GM12878 (cell line): ENCODE data around the gene HHAT. TPM values are rescaled to one million over a fixed set of nuclear protein-coding genes. Genes with fewer than 3 reads are reported as not detected.

Source experiments
- ATAC-seq: fragments of 200-7000 bp; cut with Tn5 transposase; 3 replicates; pipeline ENCODE4 v1.9.1; 2020; ENCODE audit warnings: mild to moderate bottlenecking, moderate library complexity
- BruUV-seq: library from RNA; stranded (reverse); fragments of 400-500 nt; replicated peaks from 2 replicates; lab custom pipeline; 2021; lab: Mats Ljungman, UMichigan
- CTCF ChIA-PET: fragments of 300-600 bp; sonication (Branson Sonifier 250); formaldehyde crosslinking; extraction: SDS; loops from one replicate; lab custom pipeline; 2021; ENCODE audit warnings: inconsistent platforms; lab: Yijun Ruan, JAX
- POLR2A ChIA-PET: fragments of 350-600 bp; formaldehyde crosslinking; extraction: SDS; loops from one replicate; lab custom pipeline; 2021; ENCODE audit warnings: inconsistent platforms; lab: Charles Lee
- RAD21 ChIA-PET: fragments of 300-600 bp; sonication (Branson Sonifier 250); formaldehyde crosslinking; loops from one replicate; lab custom pipeline; 2023; ENCODE audit warnings: antibody characterized with exemption; ENCODE audit not compliant: unreplicated experiment; lab: Charles Lee
- SMC1A ChIA-PET: fragments of 300-600 bp; sonication (Branson Sonifier 250); formaldehyde crosslinking; loops from one replicate; lab custom pipeline; 2023; ENCODE audit not compliant: unreplicated experiment, uncharacterized antibody; lab: Charles Lee
- DNase-seq: peaks from one replicate; pipeline ENCODE4 v3.0.0-alpha.2; 2011; ENCODE audit warnings: low read depth, low spot score
- FAIRE-seq: peaks from 3 replicates; lab custom pipeline; 2011; peaks lifted over from hg19 to GRCh38; lab: Jason Lieb, UNC
- H2AFZ ChIP-seq: 2 replicates; pipeline ENCODE4 v1.6.0; 2011; ENCODE audit warnings: low read depth, low read length, control low read depth; ENCODE audit not compliant: control insufficient read depth
- H3K27ac ChIP-seq: 2 replicates; pipeline ENCODE4 v1.5.1; 2011; ENCODE audit warnings: control low read depth; ENCODE audit not compliant: control insufficient read depth, insufficient read depth
- H3K27me3 ChIP-seq, 2 experiments: replicated peaks in 1 of 2; 2 replicates each; pipeline versions ENCODE4 v1.6.0 to v1.6.1; 2011; ENCODE audit warnings: low read length in 1 of 2; ENCODE audit not compliant: control insufficient read depth in 2 of 2, insufficient read depth in 2 of 2
- H3K36me3 ChIP-seq, 2 experiments: 2 replicates each; pipeline ENCODE4 v1.5.1; 2011; ENCODE audit warnings: low read length in 1 of 2; ENCODE audit not compliant: control insufficient read depth in 2 of 2, insufficient read depth in 2 of 2
- H3K4me1 ChIP-seq: 2 replicates; pipeline ENCODE4 v1.6.1; 2011; ENCODE audit warnings: mild to moderate bottlenecking, low read length, moderate library complexity, mixed read lengths; ENCODE audit not compliant: control insufficient read depth, insufficient read depth
- H3K4me2 ChIP-seq: 2 replicates; pipeline ENCODE4 v1.6.0; 2011; ENCODE audit warnings: control low read depth; ENCODE audit not compliant: control insufficient read depth, insufficient read depth
- H3K4me3 ChIP-seq: fragments of 200-600 bp; sonication (generic); 2 replicates; pipeline ENCODE4 v1.5.1; 2016
- H3K79me2 ChIP-seq: 2 replicates; pipeline ENCODE4 v1.6.0; 2011; ENCODE audit warnings: low read length; ENCODE audit not compliant: control insufficient read depth, insufficient read depth
- H3K9ac ChIP-seq: 2 replicates; pipeline ENCODE4 v1.8.0; 2011; ENCODE audit warnings: low read length, control low read depth, mixed read lengths; ENCODE audit not compliant: control insufficient read depth, insufficient read depth
- H3K9me3 ChIP-seq: replicated peaks from 3 replicates; pipeline ENCODE4 v1.5.1; 2011; ENCODE audit warnings: mild to moderate bottlenecking, low read length; ENCODE audit not compliant: control insufficient read depth, insufficient read depth
- H4K20me1 ChIP-seq: 2 replicates; pipeline ENCODE4 v1.6.0; 2011; ENCODE audit not compliant: control insufficient read depth, insufficient read depth
- BHLHE40 ChIP-seq, 2 experiments: fragments of 450-650 bp in 1 of 2; IDR thresholded peaks; 2 replicates each; pipeline ENCODE4 v1.6.1; 2011 to 2017; ENCODE audit warnings: low read depth in 2 of 2, borderline replicate concordance in 1 of 2, improper control_type of control experiment in 1 of 2, low read length in 1 of 2, mild to moderate bottlenecking in 1 of 2
- ESRRA ChIP-seq: IDR thresholded peaks from 2 replicates; pipeline ENCODE4 v1.6.1; 2012; ENCODE audit warnings: mild to moderate bottlenecking, low read length, improper control_type of control experiment
- FOXM1 ChIP-seq: IDR thresholded peaks from 2 replicates; pipeline ENCODE4 v1.6.1; 2012; ENCODE audit warnings: low read depth, mild to moderate bottlenecking, inconsistent platforms, low read length, moderate library complexity
- HCFC1 ChIP-seq: fragments of 150-350 bp; IDR thresholded peaks from 2 replicates; pipeline ENCODE4 v1.6.1; 2014; ENCODE audit warnings: low read length
- HDAC2 ChIP-seq: fragments of 200-600 bp; sonication (generic); IDR thresholded peaks from 2 replicates; pipeline ENCODE4 v1.6.1; 2017
- NR2F1 ChIP-seq: fragments of 450-650 bp; conservative IDR thresholded peaks from 2 replicates; pipeline ENCODE4 v1.6.1; 2017; ENCODE audit warnings: mild to moderate bottlenecking
- PAX8 ChIP-seq: fragments of 450-650 bp; IDR thresholded peaks from 2 replicates; pipeline ENCODE4 v1.6.1; 2017; ENCODE audit warnings: mild to moderate bottlenecking, moderate library complexity
- POLR2A ChIP-seq: IDR thresholded peaks from 2 replicates; pipeline ENCODE4 v1.6.1; 2011; ENCODE audit warnings: low read depth, mild to moderate bottlenecking, low read length
- POLR2AphosphoS5 ChIP-seq: IDR thresholded peaks from 2 replicates; pipeline ENCODE4 v1.6.1; 2011; ENCODE audit warnings: mild to moderate bottlenecking, low read length, inconsistent platforms
- RAD21 ChIP-seq: IDR thresholded peaks from 2 replicates; pipeline ENCODE4 v1.6.1; 2011; ENCODE audit warnings: mild to moderate bottlenecking, low read depth, low read length, moderate library complexity; ENCODE audit not compliant: insufficient read depth
- RELA ChIP-seq: fragments of 450-650 bp; IDR thresholded peaks from 2 replicates; pipeline ENCODE4 v1.8.0; 2014; ENCODE audit warnings: borderline replicate concordance; ENCODE audit not compliant: partially characterized antibody
- SREBF1 ChIP-seq: IDR thresholded peaks from 2 replicates; pipeline ENCODE4 v1.6.1; 2012; ENCODE audit warnings: mild to moderate bottlenecking, low read length
- SREBF2 ChIP-seq: IDR thresholded peaks from 2 replicates; pipeline ENCODE4 v1.6.1; 2012; ENCODE audit warnings: mild to moderate bottlenecking, low read length
- STAT1 ChIP-seq: fragments of 450-650 bp; conservative IDR thresholded peaks from 2 replicates; pipeline ENCODE4 v1.6.1; 2014; ENCODE audit warnings: antibody characterized with exemption, mild to moderate bottlenecking
- SUZ12 ChIP-seq: fragments of 200-600 bp; sonication (generic); IDR thresholded peaks from one replicate; pipeline ENCODE4 v1.6.1; 2018; ENCODE audit warnings: antibody characterized with exemption, mild to moderate bottlenecking; ENCODE audit not compliant: unreplicated experiment
- WGBS: methylation state at CpG from one replicate; pipeline ENCODE4 v1.1.6; 2016; ENCODE audit warnings: low lambda C conversion rate; ENCODE audit not compliant: insufficient replicate concordance, insufficient coverage; ENCODE audit errors: missing lambda C conversion rate; 5-methylcytosine and 5-hydroxymethylcytosine counted together
- in situ Hi-C: fragments of 300-500 bp; cut with MboI; formaldehyde crosslinking; loops from 9 replicates; pipeline ENCODE4 v1.14.3; 2018; ENCODE audit warnings: mixed read lengths
- intact Hi-C: fragments of 100-400 bp; cut with micrococcal nuclease; formaldehyde crosslinking; loops from one replicate; pipeline ENCODE4 v1.14.2; 2022; ENCODE audit not compliant: unreplicated experiment
- polyA plus RNA-seq, 11 experiments: library from polyadenylated mRNA; depleted of rRNA in 4 of 11; unstranded in 6 of 11; stranded (reverse) in 5 of 11; fragments of >200 nt; fragmentation: Nextera tagmentation in 4 of 11; fragmentation: Illumina TruSeq in 1 of 11; extraction: Ambion mirVana in 4 of 11; extraction: Trizol in 1 of 11; gene quantifications; 1 replicate in 1 of 11; 2 replicates in 10 of 11; pipeline versions ENCODE4 v1.2.1 to v1.2.3, GENCODE V29; 2011 to 2016; ENCODE audit warnings: inconsistent platforms in 2 of 11, missing spikeins in 2 of 11, low read depth in 1 of 11
- total RNA-seq, 4 experiments: library from RNA; depleted of rRNA in 3 of 4; stranded (reverse); fragments of >200 nt in 3 of 4; fragmentation: Illumina TruSeq in 1 of 4; extraction: Trizol in 1 of 4; gene quantifications; 2 replicates each; pipeline versions ENCODE4 v1.2.1 to v1.2.3, GENCODE V29; 2013 to 2021
- TF ChIP-seq, protein P1 (sequence below): IDR thresholded peaks from 2 replicates; pipeline ENCODE4 v1.6.1; 2011; ENCODE audit warnings: borderline replicate concordance, low read depth, mild to moderate bottlenecking, moderate library complexity, low read length; ENCODE audit not compliant: insufficient read depth, poor library complexity, severe bottlenecking
- TF ChIP-seq, protein P2 (sequence below): fragments of 450-650 bp; IDR thresholded peaks from 2 replicates; pipeline ENCODE4 v1.6.1; 2014; ENCODE audit warnings: mild to moderate bottlenecking
- TF ChIP-seq, protein P3 (sequence below): fragments of 450-650 bp; IDR thresholded peaks from 2 replicates; pipeline ENCODE4 v1.6.1; 2017; ENCODE audit warnings: mild to moderate bottlenecking, low read depth, inconsistent platforms; ENCODE audit not compliant: poor library complexity, severe bottlenecking

HHAT gene
- total and polyA plus RNA-seq, 10 of the 15 experiments (the other 5 are each of a cell fraction or from before 2014, with no cell fraction given) = 1.2 to 37.6 (median 2.6) TPM

DNA sequence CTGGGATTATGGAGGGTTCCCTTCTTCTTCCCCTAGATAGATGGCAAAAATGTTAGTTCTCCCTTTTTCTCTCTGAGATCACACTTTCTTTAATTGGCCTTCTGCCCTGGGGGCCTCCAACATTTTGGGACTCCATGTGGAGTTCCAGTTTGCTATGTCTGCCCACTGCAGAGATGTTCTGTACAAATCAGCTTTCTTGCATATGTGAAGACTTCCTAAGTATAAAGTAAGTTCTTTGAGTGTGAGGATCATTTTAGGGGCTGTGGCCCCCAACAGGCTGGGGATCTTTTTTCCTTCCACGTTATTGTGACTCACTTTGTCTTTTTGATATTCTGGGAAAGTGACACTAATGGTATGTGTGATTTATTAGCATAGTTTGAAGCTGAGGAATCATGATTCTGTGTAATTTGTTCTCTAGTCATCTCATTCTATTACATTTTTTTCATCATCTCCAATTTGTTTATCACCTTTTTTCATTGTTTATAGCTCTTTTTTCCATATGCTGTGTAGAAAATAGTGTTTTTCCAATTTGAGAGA is 48.2 kb downstream of the HHAT start:
- no peak overlapping the region for H2AFZ ChIP-seq
- no TSS peak for BruUV-seq
- no peak for TF ChIP-seq FOXM1
- TF ChIP-seq, protein P1, sequence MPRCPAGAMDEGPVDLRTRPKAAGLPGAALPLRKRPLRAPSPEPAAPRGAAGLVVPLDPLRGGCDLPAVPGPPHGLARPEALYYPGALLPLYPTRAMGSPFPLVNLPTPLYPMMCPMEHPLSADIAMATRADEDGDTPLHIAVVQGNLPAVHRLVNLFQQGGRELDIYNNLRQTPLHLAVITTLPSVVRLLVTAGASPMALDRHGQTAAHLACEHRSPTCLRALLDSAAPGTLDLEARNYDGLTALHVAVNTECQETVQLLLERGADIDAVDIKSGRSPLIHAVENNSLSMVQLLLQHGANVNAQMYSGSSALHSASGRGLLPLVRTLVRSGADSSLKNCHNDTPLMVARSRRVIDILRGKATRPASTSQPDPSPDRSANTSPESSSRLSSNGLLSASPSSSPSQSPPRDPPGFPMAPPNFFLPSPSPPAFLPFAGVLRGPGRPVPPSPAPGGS = no peak
- TF ChIP-seq HDAC2 = no peak
- no peak for TF ChIP-seq BHLHE40 (IDR thresholded peaks at IDR 0.05; ENCODE audit: borderline replicate concordance in 1 of 2, low read depth in 2 of 2, low read length in 1 of 2)
- TF ChIP-seq POLR2AphosphoS5 = no peak
- TF ChIP-seq RAD21 = no peak
- no peak for TF ChIP-seq HCFC1
- no peak for TF ChIP-seq ESRRA
- no peak for TF ChIP-seq SREBF1
- no peak for TF ChIP-seq PAX8
- TF ChIP-seq RELA = no peak
- TF ChIP-seq SREBF2 = no peak
- no peak for TF ChIP-seq SUZ12
- TF ChIP-seq POLR2A = no peak
- TF ChIP-seq, protein P2, sequence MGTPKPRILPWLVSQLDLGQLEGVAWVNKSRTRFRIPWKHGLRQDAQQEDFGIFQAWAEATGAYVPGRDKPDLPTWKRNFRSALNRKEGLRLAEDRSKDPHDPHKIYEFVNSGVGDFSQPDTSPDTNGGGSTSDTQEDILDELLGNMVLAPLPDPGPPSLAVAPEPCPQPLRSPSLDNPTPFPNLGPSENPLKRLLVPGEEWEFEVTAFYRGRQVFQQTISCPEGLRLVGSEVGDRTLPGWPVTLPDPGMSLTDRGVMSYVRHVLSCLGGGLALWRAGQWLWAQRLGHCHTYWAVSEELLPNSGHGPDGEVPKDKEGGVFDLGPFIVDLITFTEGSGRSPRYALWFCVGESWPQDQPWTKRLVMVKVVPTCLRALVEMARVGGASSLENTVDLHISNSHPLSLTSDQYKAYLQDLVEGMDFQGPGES = no peak
- no peak for TF ChIP-seq NR2F1
- TF ChIP-seq STAT1 = no peak
- TF ChIP-seq, protein P3, sequence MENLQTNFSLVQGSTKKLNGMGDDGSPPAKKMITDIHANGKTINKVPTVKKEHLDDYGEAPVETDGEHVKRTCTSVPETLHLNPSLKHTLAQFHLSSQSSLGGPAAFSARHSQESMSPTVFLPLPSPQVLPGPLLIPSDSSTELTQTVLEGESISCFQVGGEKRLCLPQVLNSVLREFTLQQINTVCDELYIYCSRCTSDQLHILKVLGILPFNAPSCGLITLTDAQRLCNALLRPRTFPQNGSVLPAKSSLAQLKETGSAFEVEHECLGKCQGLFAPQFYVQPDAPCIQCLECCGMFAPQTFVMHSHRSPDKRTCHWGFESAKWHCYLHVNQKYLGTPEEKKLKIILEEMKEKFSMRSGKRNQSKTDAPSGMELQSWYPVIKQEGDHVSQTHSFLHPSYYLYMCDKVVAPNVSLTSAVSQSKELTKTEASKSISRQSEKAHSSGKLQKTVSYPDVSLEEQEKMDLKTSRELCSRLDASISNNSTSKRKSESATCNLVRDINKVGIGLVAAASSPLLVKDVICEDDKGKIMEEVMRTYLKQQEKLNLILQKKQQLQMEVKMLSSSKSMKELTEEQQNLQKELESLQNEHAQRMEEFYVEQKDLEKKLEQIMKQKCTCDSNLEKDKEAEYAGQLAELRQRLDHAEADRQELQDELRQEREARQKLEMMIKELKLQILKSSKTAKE = no peak
- ChIA-PET CTCF (interaction anchor here (0.7 to 9.5 kb wide), 9 partner anchors 10 to 758 kb away, joined by 3 to 379 read pairs (median 21); partner anchors contain the start of gene KCNH1), POLR2A (interaction anchor here (3.0 to 9.5 kb wide), 2 partner anchors 8 to 22 kb away, joined by 23 to 224 read pairs; no protein-coding TSS in a partner anchor), SMC1A (interaction anchor here (0.7 to 15.0 kb wide), 4 partner anchors 17 to 64 kb away, joined by 3 to 683 read pairs (median 30); no protein-coding TSS in a partner anchor), RAD21 (interaction anchor here (1.9 to 9.2 kb wide), 4 partner anchors 10 to 34 kb away, joined by 7 to 415 read pairs (median 55); no protein-coding TSS in a partner anchor)
- H3K27me3 ChIP-seq = no peaks in the 10 kb centered on the region
- H4K20me1 ChIP-seq = no peaks in the 10 kb centered on the region
- H3K9me3 ChIP-seq = no peaks in the 10 kb centered on the region
- H3K9ac ChIP-seq = no peak overlapping the region
- in situ Hi-C loops = no loop called here
- H3K4me1 ChIP-seq = no peaks in the 10 kb centered on the region
- FAIRE-seq (no peak), DNase-seq (no peak), ATAC-seq (no peak)
- no peaks in the 10 kb centered on the region for H3K79me2 ChIP-seq
- WGBS = 10% methylated on average over 1 of the region's 1 CpG
- H3K36me3 ChIP-seq = no peaks in the 10 kb centered on the region
- H3K27ac ChIP-seq = no peak overlapping the region
- no peak overlapping the region for H3K4me2 ChIP-seq
- no peak overlapping the region for H3K4me3 ChIP-seq
- intact Hi-C loops = no loop called here
